ENCODE data around the gene KCNK2. TPM values are rescaled to one million over a fixed set of nuclear protein-coding genes. Genes with fewer than 3 reads are reported as not detected.

Gene KCNK2
- total RNA-seq, 4 donors from 2014 or later: 0.34 to 5.6 (median 3.9) TPM

- H3K4me3 ChIP-seq (ENCODE audit: low read depth, poor library complexity, severe bottlenecking): no peak overlapping the region
- intact Hi-C loops (cut with DNase I; ENCODE audit: low total_unique reads): no loop called here
- 84 to 85% methylated on average over 6 of the region's 6 CpGs for WGBS, 2 donors
- no peak for TF ChIP-seq CTCF (IDR thresholded peaks at IDR 0.05)
- no peak for DNase-seq (ENCODE audit: low spot score in 2 of 2)
These were observed 145.7 kb downstream of the KCNK2 start for GRCh38 chr1:215228193-215228592.

- TF ChIP-seq POLR2A (IDR thresholded peaks at IDR 0.05) (no peak), CTCF (IDR thresholded peaks at IDR 0.05) (no peak)
- H3K4me3 ChIP-seq (ENCODE audit: low read depth, poor library complexity, severe bottlenecking): no peak overlapping the region
- intact Hi-C loops (cut with DNase I; ENCODE audit: low total_unique reads): no loop called here
- WGBS, 2 donors: 86 to 91% methylated on average over 3 of the region's 3 CpGs
- no peak for DNase-seq (ENCODE audit: low spot score in 2 of 2)
These were observed 158.9 kb downstream of the KCNK2 start for GRCh38 chr1:215241451-215241850.

- H3K4me3 ChIP-seq (ENCODE audit: low read depth, poor library complexity, severe bottlenecking): no peak overlapping the region
- 68 to 80% methylated on average over 4 of the region's 4 CpGs for WGBS, 2 donors
- no peak for TF ChIP-seq CTCF (IDR thresholded peaks at IDR 0.05)
- TF ChIP-seq POLR2A (IDR thresholded peaks at IDR 0.05): no peak
- no peak for DNase-seq (ENCODE audit: low spot score in 2 of 2)
- intact Hi-C loops (cut with DNase I; ENCODE audit: low total_unique reads): no loop called here
These were observed 161.0 kb downstream of the KCNK2 start for GRCh38 chr1:215243345-215244054.

- DNase-seq (ENCODE audit: low spot score in 2 of 2): no peak
- 89 to 94% methylated on average over 2 of the region's 2 CpGs for WGBS, 2 donors
- intact Hi-C loops (cut with DNase I; ENCODE audit: low total_unique reads): no loop called here
- H3K4me3 ChIP-seq (ENCODE audit: low read depth, poor library complexity, severe bottlenecking): no peak overlapping the region
- TF ChIP-seq POLR2A (IDR thresholded peaks at IDR 0.05): no peak
- TF ChIP-seq CTCF (IDR thresholded peaks at IDR 0.05): no peak
These were observed 168.4 kb downstream of the KCNK2 start for GRCh38 chr1:215250913-215251312.

GRCh38 chr1:215251428-215251827 is 168.9 kb downstream of the KCNK2 start:
- H3K4me3 ChIP-seq (ENCODE audit: low read depth, poor library complexity, severe bottlenecking): no peak overlapping the region
- WGBS, 2 donors: 93 to 96% methylated on average over 4 of the region's 4 CpGs
- TF ChIP-seq CTCF (IDR thresholded peaks at IDR 0.05) (no peak), POLR2A (IDR thresholded peaks at IDR 0.05) (no peak)
- intact Hi-C loops (cut with DNase I; ENCODE audit: low total_unique reads): no loop called here
- DNase-seq (ENCODE audit: low spot score in 2 of 2): no peak

GRCh38 chr1:215252164-215252563 is 169.6 kb downstream of the KCNK2 start:
- no peak overlapping the region for H3K4me3 ChIP-seq (ENCODE audit: low read depth, poor library complexity, severe bottlenecking)
- intact Hi-C loops (cut with DNase I; ENCODE audit: low total_unique reads): no loop called here
- 76 to 80% methylated on average over 1 of the region's 1 CpG for WGBS, 2 donors

More at GRCh38 chr1:215252164-215252563, 169.6 kb downstream of the KCNK2 start:
- no peak for DNase-seq (ENCODE audit: low spot score in 2 of 2)
- TF ChIP-seq CTCF (IDR thresholded peaks at IDR 0.05): no peak
- TF ChIP-seq POLR2A (IDR thresholded peaks at IDR 0.05): no peak

Measured in lower leg skin (tissue), 4 donors.